Epidermal melanocyte (primary cell): ENCODE data around the gene HBEGF.

ENCODE experiments used
- DNase-seq: peaks from one replicate; pipeline ENCODE4 v3.0.0; 2011; ENCODE audit warnings: low spot score; ENCODE audit not compliant: insufficient read length

The HBEGF gene

GRCh38 chr5:140337880-140338279 lies 8.5 kb downstream of the HBEGF start:
- no peak for DNase-seq

- DNase-seq, result no peak
These were observed 10.0 kb downstream of the HBEGF start for GRCh38 chr5:140336388-140336787.

- no peak for DNase-seq
These were observed 14.8 kb downstream of the HBEGF start for GRCh38 chr5:140331638-140332037.

GRCh38 chr5:140329739-140330481 lies 16.5 kb downstream of the HBEGF start:
- DNase-seq, result no peak

- no peak for DNase-seq
These were observed 18.2 kb downstream of the HBEGF start for GRCh38 chr5:140328036-140328764.

- DNase-seq, result no peak
These were observed 18.8 kb downstream of the HBEGF start for GRCh38 chr5:140327589-140327988.

GRCh38 chr5:140325486-140325885 lies 20.9 kb downstream of the HBEGF start:
- no peak for DNase-seq

GRCh38 chr5:140324617-140325241 lies 21.7 kb downstream of the HBEGF start:
- DNase-seq, result no peak

- DNase-seq, result no peak
These were observed 22.3 kb downstream of the HBEGF start for GRCh38 chr5:140324041-140324600.

- DNase-seq, result no peak
These were observed 23.4 kb downstream of the HBEGF start for GRCh38 chr5:140322751-140323731.

GRCh38 chr5:140321796-140322195 lies 24.6 kb downstream of the HBEGF start:
- no peak for DNase-seq

- no peak for DNase-seq
These were observed 26.6 kb downstream of the HBEGF start for GRCh38 chr5:140319833-140320232.

- no peak for DNase-seq
These were observed 27.6 kb downstream of the HBEGF start for GRCh38 chr5:140318792-140319191.

GRCh38 chr5:140317859-140318258 lies 28.5 kb downstream of the HBEGF start:
- no peak for DNase-seq

GRCh38 chr5:140312791-140313189 lies 33.6 kb downstream of the HBEGF start:
- DNase-seq, result no peak

- DNase-seq, result no peak
These were observed 34.2 kb downstream of the HBEGF start for GRCh38 chr5:140312067-140312790.

- no peak for DNase-seq
These were observed 35.4 kb downstream of the HBEGF start for GRCh38 chr5:140311011-140311467.

- no peak for DNase-seq
These were observed 36.0 kb downstream of the HBEGF start for GRCh38 chr5:140310434-140310833.

- DNase-seq, result no peak
These were observed 36.6 kb downstream of the HBEGF start for GRCh38 chr5:140309706-140310249.

GRCh38 chr5:140305471-140305870 lies 40.9 kb downstream of the HBEGF start:
- DNase-seq, result no peak
